ENCODE measurements around the gene OR10G2.
"Not testable (repeated sequence)": the region's sequence is repeated elsewhere in the genome, so short reads cannot be mapped to it uniquely, and the experiment has no call there.

The OR10G2 gene

DNA sequence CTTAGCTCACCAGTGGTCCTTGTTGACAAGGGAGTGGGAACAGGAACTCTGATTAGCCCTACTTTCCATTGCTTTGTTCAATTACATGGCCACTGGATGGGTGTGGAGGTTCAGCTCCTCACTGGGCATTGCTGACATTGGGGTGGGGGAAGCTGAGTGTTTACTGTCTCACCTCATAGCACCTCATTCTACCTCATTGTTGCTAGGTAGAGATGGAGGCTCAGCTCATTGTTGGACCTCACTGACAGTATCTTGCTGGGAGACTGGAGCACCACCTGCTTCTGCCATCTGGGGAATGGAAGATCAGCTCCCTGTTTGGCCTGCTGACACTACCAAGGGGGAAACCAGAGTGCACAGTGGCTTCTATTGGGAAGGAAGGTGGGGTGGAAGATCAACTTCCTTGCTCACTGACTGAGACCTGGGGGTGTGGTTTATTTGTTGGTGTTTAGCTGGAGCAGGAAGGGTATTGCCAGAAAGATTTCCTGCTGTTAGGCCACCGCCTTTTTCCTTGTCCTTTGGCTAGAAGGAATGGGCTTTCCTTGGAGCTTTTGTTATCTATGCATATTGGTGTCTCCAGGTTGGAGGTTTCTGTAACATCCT is 17.6 kb upstream of the OR10G2 start:
- H3K9me3 ChIP-seq (ENCODE audit: control insufficient read depth in 2 of 2, low read length in 2 of 2), result no peaks in the 10 kb centered on the region
- H3K4me1 ChIP-seq (ENCODE audit: control insufficient read depth, insufficient read depth, low read length), result no peaks in the 10 kb centered on the region
- H3K9ac ChIP-seq (ENCODE audit: low read length in 2 of 2), result no peak overlapping the region
- H3K27me3 ChIP-seq (ENCODE audit: control insufficient read depth in 1 of 2, insufficient read depth in 2 of 2, low read length in 2 of 2), result peaks cover 0 to 6% of the 10 kb centered on the region in 2 donors
- H3K27ac ChIP-seq (ENCODE audit: low read length), result no peak overlapping the region
- H3K4me3 ChIP-seq (ENCODE audit: low read length in 2 of 2), result no peak overlapping the region
- H3K36me3 ChIP-seq (ENCODE audit: control insufficient read depth in 2 of 2, insufficient read depth in 2 of 2, low read length in 2 of 2), result no peaks in the 10 kb centered on the region

DNA sequence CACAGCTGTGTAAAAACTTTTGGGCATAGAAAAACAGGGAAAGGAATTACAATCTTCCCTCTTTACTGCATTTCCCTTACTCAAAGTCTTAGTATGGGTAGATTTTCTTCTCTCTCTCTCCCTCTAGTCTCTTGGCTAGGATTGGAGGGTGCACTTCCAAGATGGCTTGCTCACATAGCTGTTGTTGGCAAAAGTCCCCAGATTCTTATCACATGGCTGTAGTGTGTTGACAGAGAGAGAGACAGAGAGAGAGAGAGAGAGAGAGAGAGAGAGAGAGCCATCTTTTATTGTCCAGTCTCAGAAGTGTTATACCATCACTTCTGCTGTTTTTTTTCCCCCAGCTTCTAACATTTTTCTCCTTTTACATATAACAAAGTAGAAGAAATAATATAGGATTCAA is 12.6 kb upstream of the OR10G2 start:
- peaks cover 0 to 6% of the 10 kb centered on the region in 2 donors for H3K27me3 ChIP-seq (ENCODE audit: control insufficient read depth in 1 of 2, insufficient read depth in 2 of 2, low read length in 2 of 2)
- H3K4me1 ChIP-seq (ENCODE audit: control insufficient read depth, insufficient read depth, low read length), result no peaks in the 10 kb centered on the region
- no peak overlapping the region for H3K9ac ChIP-seq (ENCODE audit: low read length in 2 of 2)
- H3K36me3 ChIP-seq (ENCODE audit: control insufficient read depth in 2 of 2, insufficient read depth in 2 of 2, low read length in 2 of 2), result no peaks in the 10 kb centered on the region
- no peaks in the 10 kb centered on the region for H3K9me3 ChIP-seq (ENCODE audit: control insufficient read depth in 2 of 2, low read length in 2 of 2)
- H3K27ac ChIP-seq (ENCODE audit: low read length), result no peak overlapping the region
- H3K4me3 ChIP-seq (ENCODE audit: low read length in 2 of 2), result no peak overlapping the region

DNA sequence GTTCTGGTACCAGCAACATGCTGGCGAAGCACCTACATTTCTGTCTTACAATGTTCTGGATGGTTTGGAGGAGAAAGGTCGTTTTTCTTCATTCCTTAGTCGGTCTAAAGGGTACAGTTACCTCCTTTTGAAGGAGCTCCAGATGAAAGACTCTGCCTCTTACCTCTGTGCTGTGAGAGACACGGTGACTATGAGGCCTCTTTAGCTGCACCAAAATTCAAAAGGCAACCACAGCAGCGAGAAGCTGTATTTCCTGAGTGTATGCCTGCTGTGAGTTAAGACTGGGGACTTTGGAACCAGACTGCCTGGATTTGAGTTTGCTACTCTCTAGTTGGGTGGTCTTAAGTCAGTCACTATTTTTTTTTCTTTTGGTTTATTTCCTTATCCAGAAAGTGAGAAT is 8.7 kb upstream of the OR10G2 start:
- Histone ChIP-seq H3K27me3 (ENCODE audit: control insufficient read depth in 1 of 2, insufficient read depth in 2 of 2, low read length in 2 of 2) (no peaks in the 10 kb centered on the region), H3K4me3 (ENCODE audit: low read length in 2 of 2) (no peak overlapping the region), H3K36me3 (ENCODE audit: control insufficient read depth in 2 of 2, insufficient read depth in 2 of 2, low read length in 2 of 2) (no peaks in the 10 kb centered on the region), H3K9me3 (ENCODE audit: control insufficient read depth in 2 of 2, low read length in 2 of 2) (no peaks in the 10 kb centered on the region), H3K4me1 (ENCODE audit: control insufficient read depth, insufficient read depth, low read length) (no peaks in the 10 kb centered on the region), H3K27ac (ENCODE audit: low read length) (no peak overlapping the region), H3K9ac (ENCODE audit: low read length in 2 of 2) (no peak overlapping the region)

DNA sequence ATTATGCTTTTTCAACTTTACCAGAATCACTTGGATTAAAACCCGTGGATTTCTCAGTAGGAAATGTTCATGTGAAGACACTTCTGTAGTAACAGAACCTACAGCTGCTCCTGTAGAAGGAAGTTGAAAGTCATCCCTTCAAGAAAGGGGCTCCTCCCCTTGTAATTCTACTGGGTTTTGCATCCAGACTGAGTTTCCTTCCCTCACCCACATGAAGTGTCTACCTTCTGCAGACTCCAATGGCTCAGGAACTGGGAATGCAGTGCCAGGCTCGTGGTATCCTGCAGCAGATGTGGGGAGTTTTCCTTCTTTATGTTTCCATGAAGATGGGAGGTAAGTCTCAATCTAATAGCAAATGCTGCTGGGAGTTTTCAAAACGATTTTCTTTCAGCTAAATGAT is 7.9 kb upstream of the OR10G2 start:
- H3K36me3 ChIP-seq (ENCODE audit: control insufficient read depth in 2 of 2, insufficient read depth in 2 of 2, low read length in 2 of 2), result no peaks in the 10 kb centered on the region
- H3K4me1 ChIP-seq (ENCODE audit: control insufficient read depth, insufficient read depth, low read length), result no peaks in the 10 kb centered on the region
- no peak overlapping the region for H3K27ac ChIP-seq (ENCODE audit: low read length)
- H3K9me3 ChIP-seq (ENCODE audit: control insufficient read depth in 2 of 2, low read length in 2 of 2), result no peaks in the 10 kb centered on the region
- no peaks in the 10 kb centered on the region for H3K27me3 ChIP-seq (ENCODE audit: control insufficient read depth in 1 of 2, insufficient read depth in 2 of 2, low read length in 2 of 2)
- H3K9ac ChIP-seq (ENCODE audit: low read length in 2 of 2), result no peak overlapping the region
- H3K4me3 ChIP-seq (ENCODE audit: low read length in 2 of 2), result no peak overlapping the region

DNA sequence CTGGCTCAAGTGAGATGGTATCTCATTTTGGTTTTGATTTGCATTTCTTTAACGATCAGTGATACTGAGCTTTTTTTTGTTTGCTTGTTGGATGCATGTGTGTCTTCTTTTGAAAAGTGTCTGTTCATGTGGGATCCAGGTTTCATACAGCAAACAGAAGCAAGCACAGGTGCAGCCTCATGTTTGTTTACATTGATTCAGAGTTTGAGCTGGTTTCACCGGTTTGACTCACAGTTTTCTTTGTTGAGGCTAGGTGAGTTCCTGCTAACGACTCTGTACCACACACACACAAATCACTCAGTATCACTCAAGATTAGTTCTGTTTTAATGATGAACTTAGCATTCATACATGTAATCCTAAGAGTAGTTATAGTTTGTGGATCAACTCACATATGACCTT is 3.7 kb downstream of the OR10G2 start:
- Histone ChIP-seq H3K4me1 (ENCODE audit: control insufficient read depth, insufficient read depth, low read length) (no peaks in the 10 kb centered on the region), H3K27me3 (ENCODE audit: control insufficient read depth in 1 of 2, insufficient read depth in 2 of 2, low read length in 2 of 2) (no peaks in the 10 kb centered on the region), H3K4me3 (ENCODE audit: low read length in 2 of 2) (no peak overlapping the region), H3K27ac (ENCODE audit: low read length) (no peak overlapping the region), H3K9me3 (ENCODE audit: control insufficient read depth in 2 of 2, low read length in 2 of 2) (no peaks in the 10 kb centered on the region), H3K9ac (ENCODE audit: low read length in 2 of 2) (no peak overlapping the region), H3K36me3 (ENCODE audit: control insufficient read depth in 2 of 2, insufficient read depth in 2 of 2, low read length in 2 of 2) (no peaks in the 10 kb centered on the region)

DNA sequence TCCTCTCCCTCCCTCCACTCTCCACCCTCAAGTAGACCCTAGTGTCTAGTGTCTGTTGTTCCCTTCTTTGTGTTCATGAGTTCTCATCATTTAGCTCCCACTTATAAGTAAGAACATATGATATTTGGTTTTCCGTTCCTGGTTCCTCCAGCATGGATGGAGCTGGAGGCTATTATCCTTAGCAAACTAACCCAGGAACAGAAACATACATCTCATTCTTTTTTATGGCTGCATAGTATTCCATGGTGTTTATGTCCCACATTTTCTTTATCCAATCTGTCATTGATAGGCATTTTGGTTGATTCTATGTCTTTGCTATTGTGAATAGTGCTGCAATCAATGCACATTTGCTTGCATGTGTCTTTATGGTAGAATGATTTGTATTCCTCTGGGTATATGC is 4.2 kb downstream of the OR10G2 start:
- H3K27me3 ChIP-seq (ENCODE audit: control insufficient read depth in 1 of 2, insufficient read depth in 2 of 2, low read length in 2 of 2); H3K36me3 ChIP-seq (ENCODE audit: control insufficient read depth in 2 of 2, insufficient read depth in 2 of 2, low read length in 2 of 2); H3K9ac ChIP-seq (ENCODE audit: low read length in 2 of 2); H3K4me1 ChIP-seq (ENCODE audit: control insufficient read depth, insufficient read depth, low read length); H3K4me3 ChIP-seq (ENCODE audit: low read length in 2 of 2); H3K9me3 ChIP-seq (ENCODE audit: control insufficient read depth in 2 of 2, low read length in 2 of 2); H3K27ac ChIP-seq (ENCODE audit: low read length): not testable (repeated sequence)

DNA sequence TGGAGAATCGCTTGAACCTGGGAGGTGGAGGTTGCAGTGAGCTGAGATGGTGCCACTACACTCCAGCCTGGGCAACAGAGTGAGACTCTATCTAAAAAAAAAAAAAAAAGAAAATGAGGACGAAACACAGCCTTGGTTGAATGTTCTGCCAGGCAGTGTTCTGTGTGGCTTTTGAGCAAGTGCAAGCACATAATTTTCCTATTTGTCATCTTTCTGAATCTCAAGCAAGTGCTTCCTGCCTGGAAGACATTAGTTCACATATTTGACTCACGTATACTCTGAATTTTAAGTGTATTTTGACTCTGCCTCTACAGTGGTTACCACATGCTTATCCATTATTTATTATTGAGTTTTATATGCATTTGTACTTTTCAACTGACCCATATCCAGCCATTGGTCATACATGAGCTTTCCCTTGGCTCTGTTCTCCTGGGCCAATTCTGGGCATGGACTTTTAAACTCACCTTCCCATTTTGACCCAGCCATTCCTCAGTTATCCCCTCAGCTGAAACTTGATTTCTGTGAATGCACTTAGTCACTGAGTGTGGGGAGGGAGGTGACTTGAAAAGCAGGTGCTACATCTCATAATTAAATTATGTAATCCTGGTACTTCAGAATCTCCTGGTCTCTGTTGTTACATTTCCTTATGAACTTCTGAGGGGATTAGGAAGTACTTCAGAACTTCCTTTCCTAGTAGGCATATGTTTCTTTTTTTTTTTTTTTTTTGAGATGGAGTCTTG is 8.1 kb downstream of the OR10G2 start:
- no peak overlapping the region for H3K4me3 ChIP-seq (ENCODE audit: low read length in 2 of 2)
- H3K4me1 ChIP-seq (ENCODE audit: control insufficient read depth, insufficient read depth, low read length), result no peaks in the 10 kb centered on the region
- H3K27ac ChIP-seq (ENCODE audit: low read length), result no peak overlapping the region
- H3K9me3 ChIP-seq (ENCODE audit: control insufficient read depth in 2 of 2, low read length in 2 of 2), result no peaks in the 10 kb centered on the region
- peaks cover 0 to 2% of the 10 kb centered on the region in 2 donors for H3K27me3 ChIP-seq (ENCODE audit: control insufficient read depth in 1 of 2, insufficient read depth in 2 of 2, low read length in 2 of 2)
- no peaks in the 10 kb centered on the region for H3K36me3 ChIP-seq (ENCODE audit: control insufficient read depth in 2 of 2, insufficient read depth in 2 of 2, low read length in 2 of 2)
- no peak overlapping the region for H3K9ac ChIP-seq (ENCODE audit: low read length in 2 of 2)

DNA sequence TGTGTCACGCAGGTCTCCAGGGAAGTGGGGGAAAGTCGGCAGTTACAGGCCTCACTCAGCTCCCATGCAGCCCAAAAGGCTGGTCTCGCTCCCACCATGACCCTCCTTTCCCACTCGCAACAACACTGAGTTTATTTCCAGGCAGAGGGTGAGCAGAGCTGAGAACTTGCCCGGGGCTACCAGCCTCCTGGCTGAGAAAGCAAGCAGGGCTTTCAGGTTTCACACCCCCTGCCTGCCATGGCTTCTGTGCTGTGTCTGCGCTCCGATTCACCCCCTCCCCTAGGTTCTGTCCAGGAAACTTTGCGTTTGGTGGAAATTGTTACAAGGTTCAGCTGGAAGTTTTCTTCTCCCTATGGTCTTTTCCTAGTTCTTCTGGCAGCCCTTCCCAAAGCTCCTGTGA is 17.1 kb downstream of the OR10G2 start:
- H3K27me3 ChIP-seq (ENCODE audit: control insufficient read depth in 1 of 2, insufficient read depth in 2 of 2, low read length in 2 of 2), result peaks cover 0 to 2% of the 10 kb centered on the region in 2 donors
- H3K4me1 ChIP-seq (ENCODE audit: control insufficient read depth, insufficient read depth, low read length), result no peaks in the 10 kb centered on the region
- no peaks in the 10 kb centered on the region for H3K9me3 ChIP-seq (ENCODE audit: control insufficient read depth in 2 of 2, low read length in 2 of 2)
- H3K27ac ChIP-seq (ENCODE audit: low read length), result no peak overlapping the region
- H3K36me3 ChIP-seq (ENCODE audit: control insufficient read depth in 2 of 2, insufficient read depth in 2 of 2, low read length in 2 of 2), result no peaks in the 10 kb centered on the region
- no peak overlapping the region for H3K9ac ChIP-seq (ENCODE audit: low read length in 2 of 2)
- H3K4me3 ChIP-seq (ENCODE audit: low read length in 2 of 2), result no peak overlapping the region

DNA sequence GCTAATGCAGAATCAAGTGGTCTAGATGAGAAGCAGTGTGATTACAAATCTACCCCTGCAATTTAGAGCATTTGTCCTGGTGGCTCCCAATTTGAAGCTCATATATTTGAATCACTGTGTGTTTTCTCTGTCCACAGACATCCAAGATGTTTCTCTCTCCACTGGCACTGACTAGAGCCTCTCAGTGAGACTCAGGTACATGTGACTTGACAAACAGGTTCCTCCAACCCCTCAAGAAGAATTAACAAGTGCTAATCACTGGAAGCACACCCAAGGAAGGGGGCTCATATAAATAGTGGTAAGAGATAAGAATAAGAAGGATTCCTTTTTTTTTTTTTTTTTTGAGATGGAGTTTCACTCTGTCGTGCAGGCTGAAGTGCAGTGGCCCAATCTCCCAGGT is 20.5 kb downstream of the OR10G2 start:
- Histone ChIP-seq H3K9ac (ENCODE audit: low read length in 2 of 2) (no peak overlapping the region), H3K36me3 (ENCODE audit: control insufficient read depth in 2 of 2, insufficient read depth in 2 of 2, low read length in 2 of 2) (no peaks in the 10 kb centered on the region), H3K4me3 (ENCODE audit: low read length in 2 of 2) (no peak overlapping the region)

DNA sequence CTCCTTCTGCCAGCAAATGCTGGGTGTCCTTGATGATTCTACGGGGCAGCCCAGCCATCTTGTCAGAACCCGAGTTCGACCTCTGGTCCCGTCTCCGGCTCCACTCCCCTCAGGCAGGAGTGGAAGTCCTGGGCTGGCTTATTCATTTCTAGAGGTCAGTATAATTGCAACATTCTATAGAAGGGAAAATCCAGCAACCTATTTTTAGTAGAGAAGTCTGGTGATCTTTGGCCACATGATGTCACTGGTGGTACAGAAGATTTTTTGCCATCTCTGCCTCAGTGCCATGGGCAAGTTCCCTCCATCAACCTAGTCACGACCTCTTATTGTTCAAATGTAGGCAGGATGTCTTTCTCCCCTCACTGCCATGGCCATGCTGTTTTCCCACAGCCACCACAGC is 22.4 kb downstream of the OR10G2 start:
- no peaks in the 10 kb centered on the region for H3K36me3 ChIP-seq (ENCODE audit: control insufficient read depth in 2 of 2, insufficient read depth in 2 of 2, low read length in 2 of 2)
- H3K9me3 ChIP-seq (ENCODE audit: control insufficient read depth in 2 of 2, low read length in 2 of 2), result no peaks in the 10 kb centered on the region
- H3K4me3 ChIP-seq (ENCODE audit: low read length in 2 of 2), result no peak overlapping the region
- H3K4me1 ChIP-seq (ENCODE audit: control insufficient read depth, insufficient read depth, low read length), result no peaks in the 10 kb centered on the region
- H3K27ac ChIP-seq (ENCODE audit: low read length), result no peak overlapping the region
- H3K9ac ChIP-seq (ENCODE audit: low read length in 2 of 2), result no peak overlapping the region
- H3K27me3 ChIP-seq (ENCODE audit: control insufficient read depth in 1 of 2, insufficient read depth in 2 of 2, low read length in 2 of 2), result no peaks in the 10 kb centered on the region

More for the DNA sequence above, 20.5 kb downstream of the OR10G2 start:
- Histone ChIP-seq H3K27me3 (ENCODE audit: control insufficient read depth in 1 of 2, insufficient read depth in 2 of 2, low read length in 2 of 2) (no peaks in the 10 kb centered on the region), H3K27ac (ENCODE audit: low read length) (no peak overlapping the region), H3K9me3 (ENCODE audit: control insufficient read depth in 2 of 2, low read length in 2 of 2) (no peaks in the 10 kb centered on the region), H3K4me1 (ENCODE audit: control insufficient read depth, insufficient read depth, low read length) (no peaks in the 10 kb centered on the region)

DNA sequence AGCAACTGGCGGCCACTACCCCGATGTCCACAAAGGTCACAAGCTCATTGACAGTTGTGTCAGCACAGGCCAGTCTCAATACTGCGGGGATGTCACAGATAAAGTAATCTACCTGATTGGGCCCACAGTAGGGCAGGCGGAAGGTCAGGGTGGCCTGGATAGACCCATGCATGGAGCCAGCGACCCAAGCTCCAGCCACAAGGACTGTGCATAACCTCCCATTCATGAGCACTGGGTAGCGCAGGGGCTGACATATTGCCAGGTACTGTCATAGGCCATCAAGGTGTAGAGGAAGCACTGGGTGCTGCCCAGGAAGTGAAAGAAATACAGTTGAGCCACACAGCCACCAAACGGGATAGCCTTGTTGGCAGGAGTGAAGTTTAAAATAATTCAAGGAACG is 32.6 kb downstream of the OR10G2 start:
- H3K27me3 ChIP-seq (ENCODE audit: control insufficient read depth in 1 of 2, insufficient read depth in 2 of 2, low read length in 2 of 2); H3K4me3 ChIP-seq (ENCODE audit: low read length in 2 of 2); H3K27ac ChIP-seq (ENCODE audit: low read length); H3K4me1 ChIP-seq (ENCODE audit: control insufficient read depth, insufficient read depth, low read length); H3K36me3 ChIP-seq (ENCODE audit: control insufficient read depth in 2 of 2, insufficient read depth in 2 of 2, low read length in 2 of 2); H3K9me3 ChIP-seq (ENCODE audit: control insufficient read depth in 2 of 2, low read length in 2 of 2); H3K9ac ChIP-seq (ENCODE audit: low read length in 2 of 2): not testable (repeated sequence)
